OCI-M2 (cell line): ENCODE results near the gene FERMT3.
"Not testable (repeated sequence)": the region's sequence is repeated elsewhere in the genome, so short reads cannot be mapped to it uniquely, and the experiment has no call there.

Source experiments
- DNase-seq: peaks from one replicate; lab custom pipeline; 2025; ENCODE audit not compliant: unreplicated experiment; lab: John Stamatoyannopoulos, UW

FERMT3 gene

GRCh38 chr11:64206457-64207255 lies at the start of gene FERMT3:
Gene FERMT3 (plus strand): TSS chr11:64206721. CDS start chr11:64207365, 644 bp downstream.
- no peak for DNase-seq

GRCh38 chr11:64157631-64158394 lies 48.7 kb upstream of the FERMT3 start:
- no peak for DNase-seq

GRCh38 chr11:64161037-64161436 lies 45.5 kb upstream of the FERMT3 start:
- no peak for DNase-seq

- not testable (repeated sequence) for DNase-seq
Measured at GRCh38 chr11:64162769-64163168, 43.8 kb upstream of the FERMT3 start.

GRCh38 chr11:64163951-64164350 lies 42.6 kb upstream of the FERMT3 start:
- DNase-seq: no peak

- DNase-seq: no peak
Measured at GRCh38 chr11:64164392-64165312, 41.9 kb upstream of the FERMT3 start.

GRCh38 chr11:64165481-64165841 lies 41.1 kb upstream of the FERMT3 start:
- no peak for DNase-seq

- no peak for DNase-seq
Measured at GRCh38 chr11:64165842-64166635, 40.5 kb upstream of the FERMT3 start, which contains the start of gene MACROD1. Gene MACROD1 (minus strand): TSS chr11:64166113. CDS start chr11:64165994, 119 bp downstream.

- DNase-seq: no peak
Measured at GRCh38 chr11:64170419-64170818, 36.1 kb upstream of the FERMT3 start.

GRCh38 chr11:64173616-64174355 lies 32.7 kb upstream of the FERMT3 start:
- DNase-seq: no peak

GRCh38 chr11:64176751-64177150 lies 29.8 kb upstream of the FERMT3 start:
- DNase-seq: no peak

- no peak for DNase-seq
Measured at GRCh38 chr11:64178203-64178602, 28.3 kb upstream of the FERMT3 start.

GRCh38 chr11:64178951-64179639 lies 27.4 kb upstream of the FERMT3 start:
- DNase-seq: no peak

GRCh38 chr11:64180891-64181290 lies 25.6 kb upstream of the FERMT3 start:
- DNase-seq: no peak

- peak; percentile 47 for DNase-seq
Measured at GRCh38 chr11:64181506-64182411, 24.8 kb upstream of the FERMT3 start.

GRCh38 chr11:64183890-64184289 lies 22.6 kb upstream of the FERMT3 start:
- no peak for DNase-seq

- no peak for DNase-seq
Measured at GRCh38 chr11:64185175-64185692, 21.3 kb upstream of the FERMT3 start.
